GM23338 (cell line): Measurements from ENCODE around the gene CD74. TPM values are rescaled to one million over a fixed set of nuclear protein-coding genes. Genes with fewer than 3 reads are reported as not detected.

Source experiments
- ATAC-seq: fragments of 200-7000 bp; cut with Tn5 transposase; 3 replicates; pipeline ENCODE4 v1.9.1; 2020
- DNase-seq: peaks from one replicate; pipeline ENCODE4 v3.0.0-alpha.2; 2015; ENCODE audit warnings: low spot score
- H2AFZ ChIP-seq: fragments of 200-600 bp; sonication (generic); 2 replicates; pipeline ENCODE4 v1.8.0; 2016; ENCODE audit warnings: antibody characterized with exemption, mild to moderate bottlenecking, moderate library complexity
- H3F3A ChIP-seq: fragments of 200-600 bp; sonication (generic); replicated peaks from 2 replicates; pipeline ENCODE4 v1.8.0; 2017; ENCODE audit warnings: antibody characterized with exemption, mixed run types, low read depth
- H3K27ac ChIP-seq: fragments of 200-600 bp; sonication (generic); 2 replicates; pipeline ENCODE4 v1.6.1; 2016; ENCODE audit warnings: low read depth
- H3K27me3 ChIP-seq: fragments of 200-600 bp; sonication (generic); 2 replicates; pipeline ENCODE4 v1.8.0; 2016; ENCODE audit warnings: mild to moderate bottlenecking, mixed run types, moderate library complexity; ENCODE audit not compliant: insufficient read depth
- H3K36me3 ChIP-seq: fragments of 200-600 bp; sonication (generic); 2 replicates; pipeline ENCODE4 v1.8.0; 2016; ENCODE audit warnings: mild to moderate bottlenecking; ENCODE audit not compliant: insufficient read depth
- H3K4me1 ChIP-seq: fragments of 200-600 bp; sonication (generic); 2 replicates; pipeline ENCODE4 v1.8.0; 2016; ENCODE audit warnings: mild to moderate bottlenecking, moderate library complexity; ENCODE audit not compliant: insufficient read depth
- H3K4me2 ChIP-seq: fragments of 200-600 bp; sonication (generic); 2 replicates; pipeline ENCODE4 v1.7.1; 2017; ENCODE audit warnings: mixed run types
- H3K4me3 ChIP-seq: fragments of 200-600 bp; sonication (generic); 2 replicates; pipeline ENCODE4 v1.6.1; 2016; ENCODE audit warnings: mixed run types
- H3K79me2 ChIP-seq: fragments of 200-600 bp; sonication (generic); replicated peaks from 2 replicates; pipeline ENCODE4 v1.8.0; 2017; ENCODE audit warnings: mild to moderate bottlenecking; ENCODE audit not compliant: insufficient read depth
- H3K9me2 ChIP-seq: fragments of 200-600 bp; sonication (generic); 2 replicates; pipeline ENCODE4 v1.8.0; 2017; ENCODE audit not compliant: insufficient read depth
- H4K20me1 ChIP-seq: fragments of 200-600 bp; sonication (generic); replicated peaks from 2 replicates; pipeline ENCODE4 v1.8.0; 2017; ENCODE audit warnings: mild to moderate bottlenecking; ENCODE audit not compliant: insufficient read depth
- H3K27ac Mint-ChIP-seq: 2 replicates; pipeline ENCODE4 v1.8.0; 2020; ENCODE audit warnings: inconsistent platforms, mild to moderate bottlenecking, moderate library complexity, mixed read lengths
- H3K27me3 Mint-ChIP-seq: 3 replicates; pipeline ENCODE4 v1.8.0; 2022; ENCODE audit warnings: low read depth, mild to moderate bottlenecking, moderate library complexity, mixed read lengths, inconsistent platforms; ENCODE audit not compliant: insufficient read depth, poor library complexity
- H3K36me3 Mint-ChIP-seq: 3 replicates; pipeline ENCODE4 v1.8.0; 2021; ENCODE audit warnings: low read depth, mild to moderate bottlenecking, inconsistent platforms, moderate library complexity, mixed read lengths
- H3K4me1 Mint-ChIP-seq: 3 replicates; pipeline ENCODE4 v1.8.0; 2020; ENCODE audit warnings: mild to moderate bottlenecking, inconsistent platforms, mixed read lengths
- H3K4me3 Mint-ChIP-seq: 3 replicates; pipeline ENCODE4 v1.8.0; 2021; ENCODE audit warnings: moderate library complexity, mild to moderate bottlenecking, inconsistent platforms, mixed read lengths
- H3K9me3 Mint-ChIP-seq: 3 replicates; pipeline ENCODE4 v1.8.0; 2020; ENCODE audit warnings: moderate library complexity, mild to moderate bottlenecking, inconsistent platforms, mixed read lengths
- ETS1 ChIP-seq: IDR thresholded peaks from 2 replicates; pipeline ENCODE4 v1.6.1; 2016; ENCODE audit warnings: antibody characterized with exemption
- EZH2 ChIP-seq: fragments of 200-600 bp; sonication (generic); IDR thresholded peaks from one replicate; pipeline ENCODE4 v1.8.0; 2017; ENCODE audit warnings: antibody characterized with exemption, mild to moderate bottlenecking, low read depth; ENCODE audit not compliant: unreplicated experiment
- EZH2phosphoT487 ChIP-seq: fragments of 200-600 bp; sonication (generic); IDR thresholded peaks from one replicate; pipeline ENCODE4 v1.8.1; 2018; ENCODE audit warnings: antibody characterized with exemption; ENCODE audit not compliant: unreplicated experiment
- JUNB ChIP-seq: IDR thresholded peaks from one replicate; pipeline ENCODE4 v1.6.1; 2016; ENCODE audit warnings: antibody characterized with exemption; ENCODE audit not compliant: unreplicated experiment
- POLR2AphosphoS5 ChIP-seq: IDR thresholded peaks from 2 replicates; pipeline ENCODE4 v1.6.1; 2016; ENCODE audit warnings: antibody characterized with exemption, low read depth
- REST ChIP-seq: IDR thresholded peaks from one replicate; pipeline ENCODE4 v1.6.1; 2018; ENCODE audit warnings: antibody characterized with exemption; ENCODE audit not compliant: unreplicated experiment
- STAT1 ChIP-seq: IDR thresholded peaks from one replicate; pipeline ENCODE4 v1.6.1; 2016; ENCODE audit warnings: antibody characterized with exemption; ENCODE audit not compliant: unreplicated experiment
- ZNF114 ChIP-seq: fragments of 250-450 bp; sonication (Bioruptor Pico); IDR thresholded peaks from 2 replicates; pipeline ENCODE4 v1.5.0; 2020; ENCODE audit warnings: mild to moderate bottlenecking, moderate library complexity
- ZNF331 ChIP-seq: fragments of 250-450 bp; sonication (Bioruptor Pico); IDR thresholded peaks from 2 replicates; pipeline ENCODE4 v1.5.0; 2020; ENCODE audit warnings: low read depth, mild to moderate bottlenecking, moderate library complexity
- ZNF462 ChIP-seq: fragments of 250-450 bp; sonication (Bioruptor Pico); IDR thresholded peaks from 2 replicates; pipeline ENCODE4 v1.5.0; 2020; ENCODE audit warnings: mild to moderate bottlenecking, moderate library complexity
- polyA plus RNA-seq: library from polyadenylated mRNA; unstranded; fragments of >200 nt; fragmentation: Nextera tagmentation; extraction: Ambion mirVana; gene quantifications from 2 replicates; pipeline ENCODE4 v1.2.1, GENCODE V29; 2016
- total RNA-seq: library from RNA; depleted of rRNA; stranded (reverse); fragments of >200 nt; shearing (Covaris generic); gene quantifications from 2 replicates; pipeline ENCODE4 v1.2.3, GENCODE V29; 2014

The CD74 gene
- total and polyA plus RNA-seq, 2 experiments from 2014 or later: 49.8 to 98.4 TPM

DNA sequence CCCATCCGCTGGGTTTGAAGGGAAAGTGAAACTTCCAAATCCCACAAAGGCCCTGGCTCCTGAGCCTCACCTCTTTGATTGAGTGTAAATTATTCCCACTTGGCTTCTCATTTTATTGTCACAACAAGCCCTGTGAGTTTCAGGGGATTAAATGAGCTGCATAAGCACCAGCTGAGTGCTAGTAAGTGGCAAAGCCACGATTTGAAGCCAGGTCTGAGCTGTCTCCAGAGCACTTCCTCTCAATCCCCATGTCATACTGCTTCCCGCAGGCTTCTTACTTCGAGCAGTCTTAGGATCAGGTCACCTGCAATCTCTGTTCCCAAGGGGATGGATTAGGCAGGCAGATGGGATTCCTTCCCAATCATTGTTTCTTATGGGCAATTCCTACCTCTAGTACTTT lies 18.9 kb upstream of the CD74 start:
- ATAC-seq: no peak
- Histone ChIP-seq H3F3A (no peaks in the 10 kb centered on the region), H3K9me2 (no peaks in the 10 kb centered on the region), H3K4me1 (no peaks in the 10 kb centered on the region), H3K79me2 (no peaks in the 10 kb centered on the region), H3K4me2 (no peak overlapping the region), H3K4me3 (no peak overlapping the region), H3K27me3 (no peaks in the 10 kb centered on the region), H4K20me1 (no peaks in the 10 kb centered on the region), H3K27ac (no peak overlapping the region), H3K36me3 (no peaks in the 10 kb centered on the region), H2AFZ (no peak overlapping the region)
- Mint-ChIP-seq H3K4me1 (no peaks in the 10 kb centered on the region), H3K36me3 (no peaks in the 10 kb centered on the region; the same call in 2 of the 3 replicates), H3K9me3 (no peaks in the 10 kb centered on the region), H3K27ac (no peak overlapping the region), H3K27me3 (peaks cover 17% of the 10 kb centered on the region), H3K4me3 (no peak overlapping the region)
- DNase-seq: no peak
- TF ChIP-seq ZNF331 (no peak), JUNB (no peak), ETS1 (no peak), EZH2 (no peak)

- Histone ChIP-seq H3K27ac (no peak overlapping the region), H3F3A (no peaks in the 10 kb centered on the region), H3K4me1 (no peaks in the 10 kb centered on the region), H3K4me2 (no peak overlapping the region), H3K4me3 (no peak overlapping the region), H2AFZ (no peak overlapping the region), H3K79me2 (no peaks in the 10 kb centered on the region), H3K9me2 (no peaks in the 10 kb centered on the region), H3K36me3 (no peaks in the 10 kb centered on the region), H3K27me3 (no peaks in the 10 kb centered on the region), H4K20me1 (no peaks in the 10 kb centered on the region)
- ATAC-seq (no peak), DNase-seq (no peak)
- Mint-ChIP-seq H3K4me3 (no peak overlapping the region), H3K9me3 (no peaks in the 10 kb centered on the region), H3K4me1 (no peaks in the 10 kb centered on the region), H3K27me3 (peaks cover 17% of the 10 kb centered on the region), H3K36me3 (no peaks in the 10 kb centered on the region; the same call in 2 of the 3 replicates), H3K27ac (no peak overlapping the region)
- no peak for TF ChIP-seq JUNB
- TF ChIP-seq POLR2AphosphoS5: no peak
- TF ChIP-seq EZH2: no peak
- no peak for TF ChIP-seq ZNF114 (CRISPR knock-in tag)
- no peak for TF ChIP-seq EZH2phosphoT487
- no peak for TF ChIP-seq ZNF462 (CRISPR knock-in tag)
- no peak for TF ChIP-seq REST
- TF ChIP-seq STAT1: no peak
Measured at GRCh38 chr5:150431048-150431447, 18.3 kb upstream of the CD74 start.
